IPS-11a (cell line): ENCODE measurements around the gene ASB13.

Experiments
- H3K4me3 ChIP-seq: one replicate; pipeline ENCODE4 v1.5.1; 2013; ENCODE audit warnings: low read depth, low read length, control low read depth

Gene ASB13

DNA sequence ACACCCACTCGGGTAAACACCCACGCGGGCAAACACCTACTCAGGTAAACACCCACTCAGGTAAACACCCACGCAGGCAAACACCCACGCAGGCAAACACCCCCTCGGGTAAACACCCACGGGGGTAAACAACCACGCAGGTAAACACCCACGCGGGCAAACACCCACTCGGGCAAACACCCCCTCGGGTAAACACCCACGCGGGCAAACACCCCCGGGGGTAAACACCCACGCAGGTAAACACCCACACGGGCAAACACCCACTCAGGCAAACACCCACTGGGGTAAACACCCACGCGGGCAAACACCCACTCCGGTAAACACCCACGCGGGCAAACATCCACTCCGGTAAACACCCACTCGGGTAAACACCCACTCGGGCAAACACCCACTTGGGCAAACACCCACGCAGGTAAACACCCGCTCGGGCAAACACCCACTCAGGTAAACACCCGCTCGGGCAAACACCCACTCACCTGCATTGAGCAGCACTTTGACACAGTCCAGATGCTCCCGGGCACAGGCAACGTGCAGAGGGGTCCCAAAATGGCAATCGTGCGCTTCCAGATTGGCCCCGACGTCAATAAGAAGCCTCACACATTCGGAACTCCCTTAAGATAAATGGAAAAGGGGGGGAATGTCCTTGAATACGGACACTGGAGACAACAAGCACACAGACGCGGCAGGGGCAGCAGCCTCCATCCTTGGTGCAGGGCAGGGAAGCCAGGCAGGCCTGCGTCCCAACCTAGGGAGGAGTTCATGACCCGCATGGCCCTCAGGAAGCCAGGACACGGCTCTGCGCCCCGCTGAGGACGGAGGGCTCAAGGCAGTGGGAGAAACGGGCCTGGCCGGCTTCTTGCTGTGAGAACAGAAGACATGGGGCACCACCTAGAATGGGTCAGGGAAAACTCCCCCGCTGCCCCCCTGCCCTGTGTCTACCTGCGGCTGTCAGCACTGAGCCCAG lies 17.6 kb downstream of the ASB13 start:
- no peak overlapping the region for H3K4me3 ChIP-seq

DNA sequence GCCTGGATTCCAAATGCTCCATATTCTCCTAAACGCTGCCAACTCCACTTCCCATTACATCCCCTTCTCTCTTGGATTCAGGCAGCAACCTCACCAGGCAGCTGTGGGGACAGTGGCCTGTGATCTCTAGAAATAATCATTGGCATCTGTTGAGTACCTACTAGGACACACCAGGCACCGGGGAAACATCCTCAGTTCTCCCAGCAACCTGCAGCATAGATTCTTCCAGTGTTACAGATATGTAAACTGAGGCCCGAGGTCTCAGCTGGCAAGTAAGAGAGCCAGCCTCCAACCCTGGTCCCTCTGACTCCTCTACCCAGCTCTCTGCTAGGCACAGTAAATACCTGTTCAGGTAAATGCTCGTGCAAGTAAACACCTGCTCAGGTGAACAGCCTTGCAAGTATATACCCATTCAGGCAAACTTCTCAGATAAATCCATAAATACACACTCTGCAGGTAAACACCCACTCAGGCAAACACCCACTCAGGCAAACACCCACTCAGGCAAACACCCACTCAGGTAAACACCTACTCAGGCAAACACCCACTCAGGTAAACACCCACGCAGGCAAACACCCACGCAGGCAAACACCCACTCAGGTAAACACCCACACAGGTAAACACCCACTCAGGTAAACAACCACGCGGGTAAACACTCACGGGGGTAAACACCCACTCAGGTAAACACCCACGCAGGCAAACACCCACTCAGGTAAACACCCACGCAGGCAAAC lies 18.7 kb downstream of the ASB13 start:
- H3K4me3 ChIP-seq, result no peak overlapping the region

- H3K4me3 ChIP-seq, result no peak overlapping the region
Observed at GRCh38 chr10:5645944-5646617, 20.3 kb downstream of the ASB13 start.

DNA sequence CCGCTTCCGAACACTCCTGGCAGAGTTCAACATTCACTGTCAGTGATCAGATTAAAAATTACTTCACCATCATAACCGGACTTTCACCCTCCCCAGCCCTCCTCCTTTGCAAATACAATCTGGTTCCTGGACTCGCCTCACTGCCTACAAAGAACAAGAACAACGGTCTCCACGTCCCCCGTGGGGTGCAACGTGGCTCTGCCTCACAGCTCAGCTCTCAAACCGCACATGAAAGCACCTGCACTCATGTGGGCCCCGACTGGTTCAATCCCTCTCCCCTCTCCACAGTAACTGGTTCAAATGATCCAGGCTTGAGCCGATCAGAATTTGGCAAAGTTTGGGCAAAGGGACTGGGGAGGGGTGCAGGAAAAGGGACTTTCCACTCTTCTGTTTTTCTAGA lies 21.0 kb downstream of the ASB13 start:
- H3K4me3 ChIP-seq, result no peak overlapping the region

DNA sequence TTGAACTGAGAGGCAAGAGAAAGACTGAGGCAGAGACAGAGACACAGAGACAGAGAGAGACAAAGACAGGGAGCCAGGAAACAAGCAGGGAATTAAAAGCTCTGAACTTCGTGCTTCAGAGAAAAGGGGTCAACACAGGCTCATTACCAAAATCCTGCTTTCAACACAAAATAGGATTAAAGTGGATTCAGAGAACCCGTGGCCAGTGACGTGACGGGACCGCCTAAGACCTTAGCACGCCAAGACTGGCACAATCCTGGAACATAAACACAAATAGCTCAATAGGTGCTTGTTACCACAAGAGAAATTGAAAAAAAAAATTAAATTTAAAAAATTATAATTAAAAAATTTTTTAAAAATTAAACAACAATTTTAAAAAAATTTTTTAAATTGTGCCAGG lies 21.5 kb downstream of the ASB13 start:
- H3K4me3 ChIP-seq, result no peak overlapping the region

DNA sequence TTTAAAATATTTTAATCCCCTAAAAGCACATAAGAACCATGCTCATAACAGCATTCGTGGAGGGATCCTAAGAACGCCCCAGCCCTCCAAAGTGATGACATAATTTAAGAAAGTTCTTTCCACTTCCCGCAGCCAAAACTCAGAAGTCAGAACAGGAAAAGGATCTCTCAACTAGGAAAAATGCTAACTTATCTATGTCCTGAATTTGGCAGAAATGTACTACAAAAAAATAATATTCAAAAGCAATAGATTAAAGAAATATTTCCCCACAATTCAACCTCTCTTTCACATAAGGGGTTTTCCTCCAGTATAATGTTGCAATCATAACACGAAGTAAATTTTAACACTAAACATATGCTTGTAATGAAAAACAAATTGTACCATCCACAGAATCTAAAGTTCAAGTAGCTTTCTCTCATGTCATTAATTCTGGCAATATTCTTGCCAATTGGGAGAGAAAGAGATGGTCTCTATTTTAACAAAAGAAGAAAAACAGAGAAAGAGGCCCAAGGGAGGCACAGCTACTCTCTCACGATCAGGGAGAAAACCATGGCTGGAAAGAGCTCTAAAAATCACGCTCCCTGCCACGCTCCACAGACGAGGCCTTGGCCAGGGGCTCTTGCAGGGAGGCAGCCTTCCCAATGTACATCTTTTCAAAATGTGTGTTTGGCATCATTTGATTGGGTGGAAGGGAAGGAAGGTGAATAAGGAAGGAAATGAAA lies 22.9 kb downstream of the ASB13 start:
- no peak overlapping the region for H3K4me3 ChIP-seq

GRCh38 chr10:5641501-5641900 lies 24.9 kb downstream of the ASB13 start:
- no peak overlapping the region for H3K4me3 ChIP-seq

DNA sequence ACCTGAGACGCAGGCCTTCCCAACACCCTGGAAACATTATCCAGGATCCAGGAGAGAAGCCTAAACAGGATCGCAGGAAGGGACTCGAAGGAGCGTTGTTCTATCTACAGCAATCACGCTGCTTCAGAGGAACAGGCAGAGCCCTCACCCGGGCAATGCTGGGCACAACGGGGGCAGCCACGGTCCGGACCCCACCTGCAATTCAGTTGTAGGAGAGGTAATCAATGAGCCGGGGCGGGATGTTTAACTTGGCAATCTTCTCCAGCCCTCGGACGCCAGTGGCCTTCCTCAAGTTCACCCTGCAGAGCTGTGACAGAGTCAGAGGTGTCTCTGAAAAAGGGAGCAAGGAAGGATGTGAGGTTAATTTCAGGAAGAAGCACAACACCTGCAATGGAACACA lies 25.9 kb downstream of the ASB13 start:
- no peak overlapping the region for H3K4me3 ChIP-seq

GRCh38 chr10:5640036-5640435 lies 26.4 kb downstream of the ASB13 start:
- H3K4me3 ChIP-seq, result no peak overlapping the region

- no peak overlapping the region for H3K4me3 ChIP-seq
Observed at GRCh38 chr10:5639066-5639465, 27.3 kb downstream of the ASB13 start.

DNA sequence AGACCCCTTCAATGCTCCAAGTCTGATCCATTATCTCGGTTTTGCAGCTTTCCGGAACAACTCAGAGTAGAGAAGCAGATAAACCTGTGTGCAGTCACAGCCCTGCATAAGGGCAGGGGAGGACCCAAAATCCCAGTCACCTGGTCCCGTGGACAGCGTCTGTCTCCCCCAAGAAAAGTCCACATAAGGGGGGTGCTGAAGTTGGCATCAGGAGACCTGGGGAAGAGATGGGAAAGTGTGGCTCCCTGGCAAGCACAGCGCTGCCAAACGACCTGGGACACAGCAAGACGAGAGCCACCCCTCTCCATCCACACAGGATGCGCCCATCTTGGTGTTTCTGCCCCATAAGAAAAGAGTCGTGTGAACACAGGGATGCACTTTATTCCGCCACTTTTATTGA lies 27.9 kb downstream of the ASB13 start:
- no peak overlapping the region for H3K4me3 ChIP-seq

DNA sequence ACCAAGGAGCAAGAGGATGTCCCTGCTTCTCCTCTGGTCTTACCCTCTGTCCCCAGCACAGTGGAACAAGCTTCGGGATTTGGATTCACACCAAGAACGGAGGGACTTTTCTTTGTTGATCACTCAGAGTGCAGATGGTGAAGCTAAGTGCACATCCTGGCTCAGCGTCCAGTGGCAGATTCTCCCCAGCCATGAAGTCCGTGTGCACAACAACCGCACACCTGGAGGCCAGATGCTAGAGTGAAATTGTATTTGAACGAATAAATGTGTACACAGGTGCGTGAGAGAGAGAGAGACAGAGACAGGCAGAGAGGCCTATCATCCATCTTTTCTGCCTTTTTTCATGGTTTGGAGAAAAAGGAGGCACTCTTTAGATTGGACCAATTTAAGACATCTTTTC lies 31.5 kb downstream of the ASB13 start:
- H3K4me3 ChIP-seq, result no peak overlapping the region

GRCh38 chr10:5633166-5633749 lies 33.1 kb downstream of the ASB13 start:
- H3K4me3 ChIP-seq, result no peak overlapping the region

DNA sequence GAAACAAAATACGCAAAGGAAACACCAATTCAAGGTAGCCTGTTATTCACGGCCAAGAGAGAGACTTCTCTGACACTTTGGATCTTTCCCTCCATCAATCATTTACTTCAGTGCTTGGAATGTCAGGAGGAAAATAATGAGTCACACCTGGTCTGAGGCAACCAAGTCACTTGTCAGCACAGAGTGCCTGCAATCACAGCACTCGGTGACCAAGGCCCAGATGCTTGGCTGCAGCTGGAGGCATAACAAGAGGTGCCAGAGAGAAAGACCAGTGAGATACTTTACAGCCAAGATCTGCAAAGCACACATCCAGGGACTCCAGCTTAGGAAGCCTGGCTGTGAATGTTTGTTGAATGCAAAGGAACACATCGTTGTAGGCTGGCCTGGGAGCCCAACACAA lies 33.9 kb downstream of the ASB13 start:
- H3K4me3 ChIP-seq, result no peak overlapping the region

DNA sequence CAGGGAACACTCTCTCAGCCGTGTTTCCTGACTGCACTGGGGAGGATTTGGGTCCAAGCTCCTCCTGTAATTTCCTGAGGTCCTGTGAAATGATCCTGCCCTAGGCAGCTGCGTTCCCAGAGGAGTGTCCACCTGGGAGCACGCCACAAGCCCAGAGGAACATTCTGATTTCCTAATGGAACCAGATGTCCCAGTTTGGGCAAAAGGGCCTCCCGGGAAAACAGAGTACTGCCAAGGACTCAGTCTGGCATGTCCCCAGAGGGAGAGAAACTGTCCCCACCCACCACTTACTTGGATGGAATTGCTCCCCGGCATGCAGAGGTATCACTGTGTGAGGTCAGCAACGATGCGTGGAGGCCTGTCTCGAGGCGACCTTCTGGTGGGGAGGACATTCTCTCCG lies 34.5 kb downstream of the ASB13 start:
- no peak overlapping the region for H3K4me3 ChIP-seq

- H3K4me3 ChIP-seq, result no peak overlapping the region
Observed at GRCh38 chr10:5630112-5630436, 36.3 kb downstream of the ASB13 start.

DNA sequence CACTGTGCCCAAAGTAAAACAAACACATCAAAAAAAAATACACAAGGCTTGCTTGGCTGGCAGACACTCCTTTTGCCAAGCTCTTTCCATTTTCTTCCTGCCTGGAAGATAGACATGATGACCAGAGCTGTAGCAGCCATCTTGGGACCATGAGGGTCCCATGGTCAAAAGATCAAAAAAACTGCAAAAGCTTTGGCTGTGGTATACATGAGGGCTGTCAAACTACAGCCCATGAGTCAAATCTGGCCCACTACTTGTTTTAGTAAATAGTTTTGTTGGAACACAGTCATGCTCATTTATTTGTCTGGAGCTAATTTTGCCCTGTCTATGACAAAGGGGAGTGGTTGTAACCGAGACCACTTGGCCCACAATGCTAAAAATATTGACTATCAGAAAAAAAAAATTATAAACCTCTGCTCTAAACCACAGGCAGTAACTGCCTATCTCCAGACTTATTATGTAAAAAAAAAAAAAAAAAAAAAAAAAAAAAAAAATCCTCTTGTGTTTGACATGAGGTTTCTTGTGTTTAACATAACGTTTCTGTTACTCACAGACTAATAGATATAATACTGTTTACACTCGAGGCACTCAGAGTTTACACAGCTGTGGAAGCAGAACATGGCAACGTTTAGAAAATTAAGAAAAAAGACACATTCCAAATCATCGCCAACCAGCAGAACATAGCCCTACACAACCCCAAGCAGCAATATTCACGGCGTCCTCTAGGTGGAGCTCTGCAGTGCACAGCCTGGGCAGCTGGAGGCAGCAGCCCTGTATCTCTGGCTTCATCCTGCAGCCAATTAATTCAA lies 36.9 kb downstream of the ASB13 start:
- H3K4me3 ChIP-seq, result no peak overlapping the region

- H3K4me3 ChIP-seq, result no peak overlapping the region
Observed at GRCh38 chr10:5628451-5629302, 37.7 kb downstream of the ASB13 start.

DNA sequence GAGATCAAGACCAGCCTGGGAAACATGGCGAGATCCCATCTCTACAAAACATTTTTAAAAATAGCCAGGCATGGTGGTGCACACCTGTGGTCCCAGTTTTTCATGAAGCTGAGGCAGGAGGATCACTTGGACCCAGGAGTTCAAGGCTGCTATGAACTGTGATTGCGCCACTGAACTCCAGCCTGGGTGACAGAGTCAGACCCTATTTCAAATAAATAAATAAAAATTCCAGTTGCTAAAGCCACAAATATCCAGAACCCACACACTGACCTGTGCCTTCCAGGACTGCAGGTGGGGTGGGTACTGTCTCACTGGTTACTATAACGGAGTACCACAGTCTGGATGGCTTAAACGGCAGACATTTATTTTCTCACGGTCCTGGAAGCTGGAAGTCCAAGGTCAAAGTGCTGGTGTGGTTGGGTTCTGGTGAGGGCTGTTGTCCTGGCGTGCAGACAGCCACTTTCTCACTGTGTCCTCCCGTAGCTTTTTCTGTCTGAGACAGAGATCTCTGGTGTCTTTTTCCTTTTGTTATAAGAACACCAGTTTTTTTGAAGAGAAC lies 38.8 kb downstream of the ASB13 start:
- no peak overlapping the region for H3K4me3 ChIP-seq
